HepG2 (cell line): Measurements from ENCODE around the gene PIK3CD. TPM values are rescaled to one million over a fixed set of nuclear protein-coding genes. Genes with fewer than 3 reads are reported as not detected.

Experiments
- ATAC-seq: fragments of 200-7000 bp; cut with Tn5 transposase; 3 replicates; pipeline ENCODE4 v1.9.1; 2020; ENCODE audit warnings: mild to moderate bottlenecking, moderate library complexity
- BruUV-seq: library from RNA; stranded (reverse); fragments of 400-500 nt; replicated peaks from 2 replicates; lab custom pipeline; 2021; lab: Mats Ljungman, UMichigan
- CTCF ChIA-PET: fragments of 300-600 bp; formaldehyde crosslinking; extraction: SDS; loops from one replicate; lab custom pipeline; 2021; ENCODE audit warnings: low total read pairs, inconsistent platforms, low intra/inter-chr PET ratio; lab: Yijun Ruan, JAX
- POLR2A ChIA-PET: fragments of 350-600 bp; sonication (Branson Sonifier 250); formaldehyde crosslinking; loops from one replicate; lab custom pipeline; 2020; ENCODE audit warnings: antibody characterized with exemption, inconsistent platforms; lab: Yijun Ruan, JAX
- DNase-seq: peaks from one replicate; pipeline ENCODE4 v3.0.0-alpha.2; 2015; ENCODE audit warnings: low spot score
- FAIRE-seq: peaks from 3 replicates; lab custom pipeline; 2011; peaks lifted over from hg19 to GRCh38; lab: Jason Lieb, UNC
- H2AFZ ChIP-seq: one replicate; pipeline ENCODE4 v1.6.1; 2011; ENCODE audit warnings: low read length, inconsistent platforms
- H3K27ac ChIP-seq: fragments of 300-600 bp; 3 replicates; pipeline ENCODE4 v1.8.0; 2011; ENCODE audit warnings: mixed run types, mild to moderate bottlenecking, mixed read lengths, low read length, inconsistent platforms; ENCODE audit not compliant: insufficient read depth; ENCODE audit errors: extremely low read length
- H3K27me3 ChIP-seq, 2 experiments: fragments of 200-600 bp in 1 of 2; 2 replicates in 1 of 2; 3 replicates in 1 of 2; pipeline versions ENCODE4 v1.6.0 to v1.8.0; 2011; ENCODE audit warnings: low read length in 2 of 2, mild to moderate bottlenecking in 2 of 2, moderate library complexity in 2 of 2, inconsistent platforms in 1 of 2; ENCODE audit not compliant: insufficient read depth in 2 of 2, control insufficient read depth in 1 of 2
- H3K36me3 ChIP-seq, 2 experiments: fragments of 200-600 bp in 1 of 2; replicated peaks in 1 of 2; 2 replicates in 1 of 2; 3 replicates in 1 of 2; pipeline versions ENCODE4 v1.5.1 to v1.8.0; 2011; ENCODE audit warnings: low read length in 2 of 2, inconsistent platforms in 1 of 2; ENCODE audit not compliant: insufficient read depth in 2 of 2, control insufficient read depth in 1 of 2
- H3K4me1 ChIP-seq: 2 replicates; pipeline ENCODE4 v1.5.1; 2012; ENCODE audit warnings: low read length, inconsistent platforms; ENCODE audit not compliant: insufficient read depth
- H3K4me2 ChIP-seq: 2 replicates; pipeline ENCODE4 v1.6.0; 2011; ENCODE audit warnings: low read depth, low read length, inconsistent platforms
- H3K4me3 ChIP-seq, 3 experiments: fragments of 200-600 bp in 1 of 3; sonication (generic), shearing (Covaris generic) in 1 of 3; replicated peaks in 1 of 3; 2 replicates each; pipeline ENCODE4 v1.5.1; 2011 to 2016; ENCODE audit warnings: low read length in 3 of 3, inconsistent platforms in 2 of 3, low read depth in 2 of 3, mild to moderate bottlenecking in 2 of 3, control low read depth in 1 of 3, mixed read lengths in 1 of 3; ENCODE audit not compliant: insufficient read depth in 1 of 3
- H3K79me2 ChIP-seq: one replicate; pipeline ENCODE4 v1.6.1; 2011; ENCODE audit warnings: low read length, inconsistent platforms; ENCODE audit not compliant: insufficient read depth
- H3K9ac ChIP-seq: 2 replicates; pipeline ENCODE4 v1.6.0; 2011; ENCODE audit warnings: mild to moderate bottlenecking, low read depth, low read length, inconsistent platforms; ENCODE audit not compliant: insufficient read depth
- H3K9me3 ChIP-seq: 2 replicates; pipeline ENCODE4 v1.5.1; 2012; ENCODE audit warnings: mild to moderate bottlenecking, low read length
- H4K20me1 ChIP-seq: 2 replicates; pipeline ENCODE4 v1.6.0; 2011; ENCODE audit warnings: inconsistent platforms, mild to moderate bottlenecking, low read length, moderate library complexity; ENCODE audit not compliant: insufficient read depth
- BCL6 ChIP-seq: IDR thresholded peaks from 2 replicates; pipeline ENCODE4 v1.6.1; 2016; ENCODE audit warnings: missing genetic modification reagents, missing compliant biosample characterization
- ELF4 ChIP-seq: sonication (generic); formaldehyde crosslinking; IDR thresholded peaks from 2 replicates; pipeline ENCODE4 v1.5.0; 2020; ENCODE audit warnings: missing genetic modification reagents, mild to moderate bottlenecking, moderate library complexity, borderline replicate concordance
- ERF ChIP-seq: IDR thresholded peaks from 2 replicates; pipeline ENCODE4 v1.6.1; 2018; ENCODE audit warnings: missing biosample characterization, missing genetic modification reagents
- RFX5 ChIP-seq: IDR thresholded peaks from 2 replicates; pipeline ENCODE4 v1.6.1; 2011; ENCODE audit warnings: low read depth, low read length, improper control_type of control experiment
- SATB2 ChIP-seq: sonication (generic); formaldehyde crosslinking; IDR thresholded peaks from 2 replicates; pipeline ENCODE4 v1.5.0; 2020; ENCODE audit warnings: missing genetic modification reagents
- THYN1 ChIP-seq: sonication (generic); formaldehyde crosslinking; IDR thresholded peaks from 2 replicates; pipeline ENCODE4 v1.8.1; 2023; ENCODE audit warnings: low read depth, mild to moderate bottlenecking, moderate library complexity, missing genetic modification reagents, borderline replicate concordance
- ZNF441 ChIP-seq: sonication (generic); formaldehyde crosslinking; IDR thresholded peaks from 2 replicates; pipeline ENCODE4 v1.7.0; 2021; ENCODE audit warnings: missing genetic modification reagents, borderline replicate concordance
- ZSCAN31 ChIP-seq: sonication (generic); formaldehyde crosslinking; IDR thresholded peaks from 2 replicates; pipeline ENCODE4 v1.5.0; 2020; ENCODE audit warnings: low read depth, mild to moderate bottlenecking, missing genetic modification reagents
- WGBS: methylation state at CpG from one replicate; pipeline ENCODE4 v1.1.6; 2017; ENCODE audit warnings: low lambda C conversion rate; 5-methylcytosine and 5-hydroxymethylcytosine counted together
- in situ Hi-C: cut with HindIII; loops from 2 replicates; pipeline ENCODE4 v1.10.0; 2017; ENCODE audit warnings: low pct_unique_long_range_greater_than_20kb; ENCODE audit not compliant: extremely low pct_ligation_motif_present
- intact Hi-C: fragments of 100-400 bp; cut with micrococcal nuclease; formaldehyde crosslinking; loops from one replicate; pipeline ENCODE4 v1.10.0; 2022; ENCODE audit not compliant: unreplicated experiment
- polyA plus RNA-seq, 8 experiments: library from polyadenylated mRNA; depleted of rRNA in 3 of 8; stranded (reverse) in 7 of 8; unstranded in 1 of 8; fragments of >200 nt; fragmentation: Illumina TruSeq in 4 of 8; extraction: Trizol in 4 of 8; gene quantifications; 2 replicates each; pipeline versions ENCODE4 v1.2.1 to v1.2.3, GENCODE V29; 2011 to 2016; ENCODE audit warnings: low read depth in 4 of 8, missing spikeins in 1 of 8, mixed read lengths in 1 of 8; ENCODE audit not compliant: insufficient read depth in 1 of 8
- total RNA-seq, 5 experiments: library from RNA; depleted of rRNA; stranded (reverse); fragments of >200 nt; fragmentation: Illumina TruSeq; extraction: Trizol; gene quantifications; 2 replicates each; pipeline ENCODE4 v1.2.3, GENCODE V29; 2016; ENCODE audit warnings: low read depth in 1 of 5
- TF ChIP-seq, protein P1 (sequence below): sonication (generic); formaldehyde crosslinking; IDR thresholded peaks from 2 replicates; pipeline ENCODE4 v1.4.0; 2020; ENCODE audit warnings: missing genetic modification reagents
- TF ChIP-seq, protein P2 (sequence below): sonication (generic); formaldehyde crosslinking; IDR thresholded peaks from 2 replicates; pipeline ENCODE4 v1.4.0; 2020; ENCODE audit warnings: missing genetic modification reagents, mild to moderate bottlenecking, borderline replicate concordance
- TF ChIP-seq, protein P3 (sequence below): sonication (generic); formaldehyde crosslinking; IDR thresholded peaks from 2 replicates; pipeline ENCODE4 v1.5.0; 2020; ENCODE audit warnings: mild to moderate bottlenecking, low read depth, missing genetic modification reagents, borderline replicate concordance
- TF ChIP-seq, protein P4 (sequence below): IDR thresholded peaks from 2 replicates; pipeline ENCODE4 v1.6.1; 2016; ENCODE audit warnings: low read depth, borderline replicate concordance

Gene PIK3CD
- total and polyA plus RNA-seq, 2 of the 13 experiments (the other 11 are each of a cell fraction or from before 2014, with no cell fraction given) = 7.1 to 10.0 TPM

DNA sequence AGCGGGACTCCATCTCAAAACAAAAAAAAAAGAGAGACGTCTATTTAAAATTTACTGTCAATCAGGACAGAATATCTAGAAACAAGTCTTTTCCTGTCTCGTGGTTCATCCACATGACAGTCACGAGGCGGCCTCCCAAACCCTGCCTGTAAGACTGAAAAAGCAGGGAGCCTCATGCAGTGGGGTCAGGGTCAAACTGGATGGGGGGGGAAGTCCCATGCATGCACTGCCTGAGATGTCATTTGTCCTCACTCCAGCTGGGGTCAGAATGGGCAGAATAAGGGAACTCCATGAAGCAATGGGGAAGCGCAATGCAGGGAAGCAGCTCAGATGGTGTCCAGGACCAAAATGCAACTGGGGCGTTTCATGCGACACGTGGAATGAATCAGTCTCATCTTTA, 85.5 kb downstream of the PIK3CD start:
- no peak for ATAC-seq
- DNase-seq = no peak
- Histone ChIP-seq H4K20me1 (no peaks in the 10 kb centered on the region), H3K27me3 (no peaks in the 10 kb centered on the region), H3K4me1 (no peaks in the 10 kb centered on the region), H3K79me2 (no peaks in the 10 kb centered on the region)
- intact Hi-C loops = loop anchor here (1.0 kb wide), 1 partner anchor 130 kb away; no protein-coding TSS in a partner anchor
- TF ChIP-seq, protein P1, sequence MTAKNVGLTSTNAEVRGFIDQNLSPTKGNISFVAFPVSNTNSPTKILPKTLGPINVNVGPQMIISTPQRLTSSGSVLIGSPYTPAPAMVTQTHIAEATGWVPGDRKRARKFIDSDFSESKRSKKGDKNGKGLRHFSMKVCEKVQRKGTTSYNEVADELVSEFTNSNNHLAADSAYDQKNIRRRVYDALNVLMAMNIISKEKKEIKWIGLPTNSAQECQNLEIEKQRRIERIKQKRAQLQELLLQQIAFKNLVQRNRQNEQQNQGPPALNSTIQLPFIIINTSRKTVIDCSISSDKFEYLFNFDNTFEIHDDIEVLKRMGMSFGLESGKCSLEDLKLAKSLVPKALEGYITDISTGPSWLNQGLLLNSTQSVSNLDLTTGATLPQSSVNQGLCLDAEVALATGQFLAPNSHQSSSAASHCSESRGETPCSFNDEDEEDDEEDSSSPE (CRISPR knock-in tag) = no peak
- no peak for TF ChIP-seq ZSCAN31 (CRISPR knock-in tag)
- TF ChIP-seq SATB2 (CRISPR knock-in tag) = no peak
- TF ChIP-seq THYN1 (CRISPR knock-in tag) = no peak
- no peak for TF ChIP-seq ERF
- TF ChIP-seq ZNF441 (CRISPR knock-in tag) = no peak
- TF ChIP-seq, all 625 proteins: peak for 0
- in situ Hi-C loops = no loop called here
- BruUV-seq = no TSS peak
- WGBS = 96% methylated on average over 9 of the region's 9 CpGs
- no peak overlapping the region for H3K9ac ChIP-seq
- H3K4me2 ChIP-seq = no peak overlapping the region
- no peak overlapping the region for H2AFZ ChIP-seq
- no peaks in the 10 kb centered on the region for H3K9me3 ChIP-seq
- H3K4me3 ChIP-seq = no peak overlapping the region
- peaks cover 47 to 88% of the 10 kb centered on the region in 2 experiments for H3K36me3 ChIP-seq
- no peak for FAIRE-seq
- H3K27ac ChIP-seq = no peak overlapping the region
- ChIA-PET POLR2A (no interaction called here), CTCF (no interaction called here)

DNA sequence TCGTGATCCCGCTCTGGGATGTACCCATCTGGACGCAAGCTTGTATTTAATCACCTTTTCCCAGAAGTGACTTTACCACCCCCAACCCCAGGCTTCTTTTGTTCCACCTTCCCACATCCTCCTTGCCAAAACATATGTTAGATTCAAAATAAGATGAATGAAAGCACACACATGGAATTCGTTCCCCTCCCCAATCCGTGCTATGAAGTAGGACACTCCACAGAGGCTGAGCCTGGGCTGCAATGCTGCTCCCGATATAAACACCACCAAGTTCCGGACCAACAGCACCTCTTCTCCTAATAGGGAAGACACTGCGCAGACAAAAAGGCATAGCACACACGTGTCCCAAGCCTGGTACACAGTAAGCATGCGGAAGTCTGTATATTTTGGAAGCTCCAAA, 86.1 kb downstream of the PIK3CD start:
- H3K4me1 ChIP-seq = no peaks in the 10 kb centered on the region
- 97% methylated on average over 10 of the region's 10 CpGs for WGBS
- no peak overlapping the region for H3K9ac ChIP-seq
- CTCF ChIA-PET = no interaction called here
- no peak overlapping the region for H2AFZ ChIP-seq
- in situ Hi-C loops = no loop called here
- no peak overlapping the region for H3K27ac ChIP-seq
- DNase-seq (no peak), ATAC-seq (no peak), FAIRE-seq (no peak)
- H3K79me2 ChIP-seq = no peaks in the 10 kb centered on the region
- no TSS peak for BruUV-seq
- intact Hi-C loops = loop anchor here (1.0 kb wide), 1 partner anchor 130 kb away; no protein-coding TSS in a partner anchor
- H3K36me3 ChIP-seq = peaks cover 43 to 86% of the 10 kb centered on the region in 2 experiments
- POLR2A ChIA-PET = no interaction called here
- H3K4me2 ChIP-seq = no peak overlapping the region
- no peaks in the 10 kb centered on the region for H3K9me3 ChIP-seq
- H3K4me3 ChIP-seq = no peak overlapping the region
- no peaks in the 10 kb centered on the region for H3K27me3 ChIP-seq
- H4K20me1 ChIP-seq = no peaks in the 10 kb centered on the region
- TF ChIP-seq BCL6 (no peak), RFX5 (no peak), ELF4 (CRISPR knock-in tag) (no peak)
- TF ChIP-seq, protein P2, sequence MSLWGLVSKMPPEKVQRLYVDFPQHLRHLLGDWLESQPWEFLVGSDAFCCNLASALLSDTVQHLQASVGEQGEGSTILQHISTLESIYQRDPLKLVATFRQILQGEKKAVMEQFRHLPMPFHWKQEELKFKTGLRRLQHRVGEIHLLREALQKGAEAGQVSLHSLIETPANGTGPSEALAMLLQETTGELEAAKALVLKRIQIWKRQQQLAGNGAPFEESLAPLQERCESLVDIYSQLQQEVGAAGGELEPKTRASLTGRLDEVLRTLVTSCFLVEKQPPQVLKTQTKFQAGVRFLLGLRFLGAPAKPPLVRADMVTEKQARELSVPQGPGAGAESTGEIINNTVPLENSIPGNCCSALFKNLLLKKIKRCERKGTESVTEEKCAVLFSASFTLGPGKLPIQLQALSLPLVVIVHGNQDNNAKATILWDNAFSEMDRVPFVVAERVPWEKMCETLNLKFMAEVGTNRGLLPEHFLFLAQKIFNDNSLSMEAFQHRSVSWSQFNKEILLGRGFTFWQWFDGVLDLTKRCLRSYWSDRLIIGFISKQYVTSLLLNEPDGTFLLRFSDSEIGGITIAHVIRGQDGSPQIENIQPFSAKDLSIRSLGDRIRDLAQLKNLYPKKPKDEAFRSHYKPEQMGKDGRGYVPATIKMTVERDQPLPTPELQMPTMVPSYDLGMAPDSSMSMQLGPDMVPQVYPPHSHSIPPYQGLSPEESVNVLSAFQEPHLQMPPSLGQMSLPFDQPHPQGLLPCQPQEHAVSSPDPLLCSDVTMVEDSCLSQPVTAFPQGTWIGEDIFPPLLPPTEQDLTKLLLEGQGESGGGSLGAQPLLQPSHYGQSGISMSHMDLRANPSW = no peak
- TF ChIP-seq, protein P3, sequence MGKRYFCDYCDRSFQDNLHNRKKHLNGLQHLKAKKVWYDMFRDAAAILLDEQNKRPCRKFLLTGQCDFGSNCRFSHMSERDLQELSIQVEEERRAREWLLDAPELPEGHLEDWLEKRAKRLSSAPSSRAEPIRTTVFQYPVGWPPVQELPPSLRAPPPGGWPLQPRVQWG (CRISPR knock-in tag) = no peak
- TF ChIP-seq, protein P4, sequence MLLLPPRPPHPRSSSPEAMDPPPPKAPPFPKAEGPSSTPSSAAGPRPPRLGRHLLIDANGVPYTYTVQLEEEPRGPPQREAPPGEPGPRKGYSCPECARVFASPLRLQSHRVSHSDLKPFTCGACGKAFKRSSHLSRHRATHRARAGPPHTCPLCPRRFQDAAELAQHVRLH (CRISPR knock-in tag) = no peak
